ENCODE measurements around the gene EML4.

EML4 gene

GRCh38 chr2:42192652-42193566, 23.8 kb downstream of the EML4 start:
- TF ChIP-seq CTCF (IDR thresholded peaks at IDR 0.05; ENCODE audit: insufficient read depth, missing control alignments), result no peak
- DNase-seq (ENCODE audit: insufficient read length, low spot score), result no peak
- no peak for FAIRE-seq

GRCh38 chr2:42193722-42194187, 24.6 kb downstream of the EML4 start:
- no peak for TF ChIP-seq CTCF (IDR thresholded peaks at IDR 0.05; ENCODE audit: insufficient read depth, missing control alignments)
- no peak for DNase-seq (ENCODE audit: insufficient read length, low spot score)
- no peak for FAIRE-seq

- DNase-seq (ENCODE audit: insufficient read length, low spot score) (no peak), FAIRE-seq (no peak)
- TF ChIP-seq CTCF (IDR thresholded peaks at IDR 0.05; ENCODE audit: insufficient read depth, missing control alignments), result no peak
Measured at GRCh38 chr2:42194428-42194827, 25.3 kb downstream of the EML4 start.

GRCh38 chr2:42195559-42195958, 26.4 kb downstream of the EML4 start:
- TF ChIP-seq CTCF (IDR thresholded peaks at IDR 0.05; ENCODE audit: insufficient read depth, missing control alignments), result no peak
- FAIRE-seq, result peak; percentile 90

GRCh38 chr2:42196070-42196402, 26.9 kb downstream of the EML4 start:
- DNase-seq (ENCODE audit: insufficient read length, low spot score) (no peak), FAIRE-seq (peak; percentile 96)
- no peak for TF ChIP-seq CTCF (IDR thresholded peaks at IDR 0.05; ENCODE audit: insufficient read depth, missing control alignments)

More at GRCh38 chr2:42195559-42195958, 26.4 kb downstream of the EML4 start:
- DNase-seq (ENCODE audit: insufficient read length, low spot score), result no peak

- DNase-seq (ENCODE audit: insufficient read length, low spot score) (peak; percentile 36), FAIRE-seq (peak; percentile 46)
Measured at GRCh38 chr2:42196403-42197267, 27.5 kb downstream of the EML4 start.

More at GRCh38 chr2:42196403-42197267, 27.5 kb downstream of the EML4 start:
- TF ChIP-seq CTCF (IDR thresholded peaks at IDR 0.05; ENCODE audit: insufficient read depth, missing control alignments), result peak; percentile 65
